22Rv1 (cell line): Measurements from ENCODE around the gene FEN1.

Experiments used
- ZFX ChIP-seq: fragments of 450-650 bp; IDR thresholded peaks from 2 replicates; pipeline ENCODE4 v1.6.1; 2017; ENCODE audit warnings: antibody characterized with exemption, borderline replicate concordance
- TF ChIP-seq, protein P1 (sequence below): fragments of 450-650 bp; IDR thresholded peaks from 2 replicates; pipeline ENCODE4 v1.5.1; 2017; ENCODE audit warnings: mild to moderate bottlenecking

DNA sequence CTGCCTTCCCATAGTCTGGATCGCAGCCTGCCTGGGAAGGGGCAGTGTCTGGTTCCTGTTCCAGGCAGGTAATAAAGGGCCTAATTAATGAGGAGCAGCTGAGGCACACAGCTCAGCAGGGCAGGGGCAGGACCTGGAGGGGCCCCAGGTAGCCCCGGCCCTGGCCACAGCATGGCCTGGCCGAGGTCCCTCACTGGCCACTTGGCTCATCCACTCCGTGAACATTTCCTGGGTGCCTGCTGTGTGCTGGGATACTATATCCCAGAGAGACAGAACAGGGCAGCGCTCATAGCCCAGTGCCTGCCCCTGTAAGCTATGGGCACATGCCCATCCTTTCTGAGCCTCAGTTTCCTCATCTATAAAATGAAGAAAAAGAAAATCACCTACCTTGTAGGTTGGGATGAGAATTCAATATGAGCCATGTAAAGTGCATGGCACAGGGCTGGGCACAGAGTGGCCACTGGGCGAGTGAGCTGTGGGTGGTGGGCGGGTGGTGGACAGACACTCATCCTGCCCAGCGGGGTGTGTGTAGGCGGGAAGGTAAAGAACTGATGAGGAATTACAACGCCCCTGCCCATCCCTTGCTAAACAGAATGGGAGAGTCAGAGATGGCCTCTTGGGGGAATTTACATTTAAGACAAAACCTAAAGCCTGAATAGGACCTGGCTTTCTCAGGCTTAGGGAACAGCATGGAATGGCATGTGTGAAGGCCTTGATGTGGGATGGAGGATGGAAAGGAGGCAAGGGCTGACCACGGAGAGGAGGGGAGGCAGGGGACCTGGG is 31.1 kb upstream of the FEN1 start:
- TF ChIP-seq, protein P1, sequence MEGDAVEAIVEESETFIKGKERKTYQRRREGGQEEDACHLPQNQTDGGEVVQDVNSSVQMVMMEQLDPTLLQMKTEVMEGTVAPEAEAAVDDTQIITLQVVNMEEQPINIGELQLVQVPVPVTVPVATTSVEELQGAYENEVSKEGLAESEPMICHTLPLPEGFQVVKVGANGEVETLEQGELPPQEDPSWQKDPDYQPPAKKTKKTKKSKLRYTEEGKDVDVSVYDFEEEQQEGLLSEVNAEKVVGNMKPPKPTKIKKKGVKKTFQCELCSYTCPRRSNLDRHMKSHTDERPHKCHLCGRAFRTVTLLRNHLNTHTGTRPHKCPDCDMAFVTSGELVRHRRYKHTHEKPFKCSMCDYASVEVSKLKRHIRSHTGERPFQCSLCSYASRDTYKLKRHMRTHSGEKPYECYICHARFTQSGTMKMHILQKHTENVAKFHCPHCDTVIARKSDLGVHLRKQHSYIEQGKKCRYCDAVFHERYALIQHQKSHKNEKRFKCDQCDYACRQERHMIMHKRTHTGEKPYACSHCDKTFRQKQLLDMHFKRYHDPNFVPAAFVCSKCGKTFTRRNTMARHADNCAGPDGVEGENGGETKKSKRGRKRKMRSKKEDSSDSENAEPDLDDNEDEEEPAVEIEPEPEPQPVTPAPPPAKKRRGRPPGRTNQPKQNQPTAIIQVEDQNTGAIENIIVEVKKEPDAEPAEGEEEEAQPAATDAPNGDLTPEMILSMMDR: no peak
- TF ChIP-seq ZFX: no peak
